HG03097 (cell line): Measurements from ENCODE around the gene CD101.

ENCODE experiments used
- ATAC-seq: cut with Tn5 transposase; IDR thresholded peaks from one replicate; pipeline ENCODE4 v1.9.1; 2021; ENCODE audit not compliant: unreplicated experiment, low FRiP score

Gene CD101

DNA sequence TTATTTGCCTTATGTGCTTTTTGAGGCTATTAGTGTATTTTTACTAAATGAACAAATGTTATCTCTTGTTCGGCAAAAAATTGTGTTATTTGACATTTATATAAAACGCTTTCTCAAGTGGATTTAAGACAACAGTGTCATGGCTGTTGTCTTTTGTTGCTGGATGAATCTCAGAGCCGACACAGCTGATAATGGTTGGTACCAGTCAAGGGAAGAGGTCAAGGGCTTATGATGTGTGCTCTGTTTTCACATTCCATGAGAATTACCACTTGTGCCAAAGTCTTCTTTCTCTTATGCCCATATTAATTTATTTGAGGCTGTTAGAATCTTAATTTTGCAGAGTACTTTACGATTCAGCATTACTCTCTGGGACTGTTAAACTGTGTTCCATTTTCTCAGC, 17.9 kb upstream of the CD101 start:
- no peak for ATAC-seq

DNA sequence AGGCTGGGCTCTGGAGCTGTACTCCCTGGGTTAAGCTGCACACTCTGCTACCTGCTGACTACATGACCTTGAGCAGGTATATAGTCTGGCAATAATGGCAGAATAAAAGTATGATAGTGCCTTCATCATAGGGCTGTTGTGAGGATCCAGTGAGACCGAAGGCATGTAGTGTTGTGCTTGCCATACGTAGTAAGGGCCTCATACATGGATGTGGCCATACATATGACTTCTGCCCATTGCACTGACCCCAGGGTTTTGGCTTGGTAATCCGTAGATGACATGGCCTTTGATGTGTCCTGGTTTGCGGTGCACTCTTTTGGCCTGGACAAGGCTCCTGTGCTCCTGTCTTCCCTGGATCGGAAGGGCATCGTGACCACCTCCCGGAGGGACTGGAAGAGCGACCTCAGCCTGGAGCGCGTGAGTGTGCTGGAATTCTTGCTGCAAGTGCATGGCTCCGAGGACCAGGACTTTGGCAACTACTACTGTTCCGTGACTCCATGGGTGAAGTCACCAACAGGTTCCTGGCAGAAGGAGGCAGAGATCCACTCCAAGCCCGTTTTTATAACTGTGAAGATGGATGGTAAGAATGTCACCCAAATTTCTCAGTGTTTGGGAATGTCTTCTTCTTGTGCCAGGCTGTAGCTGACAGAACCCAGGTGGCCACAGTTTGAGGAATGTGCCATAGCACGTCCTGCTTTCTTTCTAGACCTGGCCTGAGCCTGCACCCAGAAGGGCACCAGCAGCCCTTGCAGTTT, 17.0 kb upstream of the CD101 start:
- no peak for ATAC-seq

DNA sequence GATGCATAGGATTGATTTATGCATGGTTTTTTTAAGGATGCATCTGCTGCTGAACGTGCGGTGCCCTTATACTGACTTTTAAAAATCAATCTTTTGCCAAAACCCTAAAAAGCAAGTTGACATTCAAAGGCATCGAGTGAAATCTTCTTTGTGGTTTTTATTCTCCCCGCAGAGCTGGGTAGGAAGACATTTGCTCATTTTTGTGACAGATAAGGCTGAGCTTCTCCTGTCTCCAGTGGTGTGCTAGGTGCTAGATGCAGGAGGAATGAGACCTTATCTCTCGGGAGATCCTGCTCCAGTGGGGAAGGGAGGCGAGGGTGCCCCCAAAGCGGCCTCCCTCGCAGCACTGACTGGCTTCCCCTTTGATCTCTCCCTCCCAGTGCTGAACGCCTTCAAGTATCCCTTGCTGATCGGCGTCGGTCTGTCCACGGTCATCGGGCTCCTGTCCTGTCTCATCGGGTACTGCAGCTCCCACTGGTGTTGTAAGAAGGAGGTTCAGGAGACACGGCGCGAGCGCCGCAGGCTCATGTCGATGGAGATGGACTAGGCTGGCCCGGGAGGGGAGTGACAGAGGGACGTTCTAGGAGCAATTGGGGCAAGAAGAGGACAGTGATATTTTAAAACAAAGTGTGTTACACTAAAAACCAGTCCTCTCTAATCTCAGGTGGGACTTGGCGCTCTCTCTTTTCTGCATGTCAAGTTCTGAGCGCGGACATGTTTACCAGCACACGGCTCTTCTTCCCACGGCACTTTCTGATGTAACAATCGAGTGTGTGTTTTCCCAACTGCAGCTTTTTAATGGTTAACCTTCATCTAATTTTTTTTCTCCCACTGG, 14.9 kb upstream of the CD101 start:
- no peak for ATAC-seq

DNA sequence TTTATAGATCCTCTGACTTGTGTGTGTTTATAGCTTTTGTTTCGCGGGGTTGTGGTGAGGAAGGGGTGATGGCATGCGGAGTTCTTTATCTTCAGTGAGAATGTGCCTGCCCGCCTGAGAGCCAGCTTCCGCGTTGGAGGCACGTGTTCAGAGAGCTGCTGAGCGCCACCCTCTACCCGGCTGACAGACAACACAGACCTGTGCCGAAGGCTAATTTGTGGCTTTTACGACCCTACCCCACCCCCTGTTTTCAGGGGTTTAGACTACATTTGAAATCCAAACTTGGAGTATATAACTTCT, 14.4 kb upstream of the CD101 start:
- no peak for ATAC-seq

DNA sequence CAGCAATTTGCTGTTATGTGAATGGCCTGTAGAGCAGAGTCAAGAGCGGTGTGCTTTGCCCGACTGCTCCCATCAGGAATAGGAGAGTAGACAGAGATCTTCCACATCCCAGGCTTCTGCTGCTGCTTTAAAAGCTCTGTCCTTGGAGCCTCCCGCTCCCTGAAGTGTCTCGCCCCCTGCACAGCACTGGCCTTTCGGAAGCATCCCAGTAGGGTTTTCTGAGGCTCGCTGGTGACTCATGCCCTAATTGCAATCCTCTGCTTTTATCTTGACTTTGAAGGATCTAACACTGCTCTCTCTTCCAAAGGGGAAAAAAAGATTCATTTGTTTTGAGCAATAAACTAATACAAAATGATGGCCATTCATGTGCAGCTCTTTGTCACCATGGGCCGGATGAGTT, 13.3 kb upstream of the CD101 start:
- no peak for ATAC-seq

DNA sequence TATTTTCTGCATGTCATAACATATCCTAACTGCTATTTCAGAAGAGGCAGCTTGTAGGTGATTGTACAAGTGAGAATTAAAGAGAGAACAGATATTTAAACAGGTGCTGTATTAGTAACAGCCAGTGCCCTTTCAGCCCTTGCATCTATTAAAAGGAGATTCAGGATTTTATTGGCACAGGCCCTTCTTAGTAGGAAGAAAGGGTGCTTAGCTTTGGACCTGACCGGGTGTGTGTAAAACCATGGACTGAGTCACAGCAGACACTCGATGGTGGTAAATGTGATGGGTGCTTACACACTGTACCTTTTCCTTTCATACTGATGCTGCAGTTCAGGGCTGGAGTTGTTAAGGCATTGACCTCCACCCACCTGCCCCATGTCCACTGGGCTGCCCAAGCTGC, 12.7 kb upstream of the CD101 start:
- ATAC-seq = no peak

DNA sequence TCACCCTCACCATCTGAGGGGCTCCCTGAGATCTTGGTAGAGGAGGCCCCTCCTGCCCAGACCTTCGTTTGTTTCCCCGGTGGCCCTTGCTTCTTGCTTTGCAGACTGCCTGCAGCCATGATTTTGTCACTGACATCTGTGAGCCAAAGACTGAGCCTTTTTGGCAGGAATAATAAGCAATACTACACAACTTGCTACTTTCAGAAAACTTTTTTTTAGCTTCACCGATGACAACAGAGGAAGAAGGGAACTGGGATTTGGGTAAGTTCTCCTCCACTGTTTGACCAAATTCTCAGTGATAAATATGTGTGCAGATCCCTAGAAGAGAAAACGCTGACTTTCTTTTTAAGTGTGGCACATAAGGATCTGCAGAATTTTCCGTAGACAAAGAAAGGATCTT, 11.7 kb upstream of the CD101 start:
- no peak for ATAC-seq

DNA sequence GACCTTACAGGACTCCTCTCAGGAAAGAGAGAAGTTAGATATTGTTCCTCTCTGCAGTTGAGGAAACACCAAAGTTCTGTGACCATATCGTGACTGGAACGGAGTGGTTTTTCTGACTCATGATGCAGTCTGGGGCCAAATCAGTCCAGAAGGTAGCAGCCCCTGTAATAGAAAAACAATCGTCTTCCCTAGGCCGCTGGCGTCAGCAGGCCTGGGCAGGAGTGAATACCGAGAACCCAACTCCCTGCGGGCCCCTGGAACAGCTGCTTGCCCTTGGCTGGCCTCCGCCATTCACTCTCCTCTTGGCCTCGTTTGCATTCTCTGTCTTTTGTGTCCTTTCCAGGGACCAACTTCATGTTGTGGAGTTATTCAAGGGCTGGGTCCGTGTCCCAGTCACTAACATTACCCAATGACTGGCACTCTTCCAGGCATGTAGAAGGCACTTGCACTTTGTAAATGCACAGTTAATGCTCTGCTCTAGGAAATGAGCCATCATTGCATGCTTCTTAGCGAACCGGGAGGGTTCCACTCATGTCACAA, 10.9 kb upstream of the CD101 start:
- ATAC-seq = no peak

DNA sequence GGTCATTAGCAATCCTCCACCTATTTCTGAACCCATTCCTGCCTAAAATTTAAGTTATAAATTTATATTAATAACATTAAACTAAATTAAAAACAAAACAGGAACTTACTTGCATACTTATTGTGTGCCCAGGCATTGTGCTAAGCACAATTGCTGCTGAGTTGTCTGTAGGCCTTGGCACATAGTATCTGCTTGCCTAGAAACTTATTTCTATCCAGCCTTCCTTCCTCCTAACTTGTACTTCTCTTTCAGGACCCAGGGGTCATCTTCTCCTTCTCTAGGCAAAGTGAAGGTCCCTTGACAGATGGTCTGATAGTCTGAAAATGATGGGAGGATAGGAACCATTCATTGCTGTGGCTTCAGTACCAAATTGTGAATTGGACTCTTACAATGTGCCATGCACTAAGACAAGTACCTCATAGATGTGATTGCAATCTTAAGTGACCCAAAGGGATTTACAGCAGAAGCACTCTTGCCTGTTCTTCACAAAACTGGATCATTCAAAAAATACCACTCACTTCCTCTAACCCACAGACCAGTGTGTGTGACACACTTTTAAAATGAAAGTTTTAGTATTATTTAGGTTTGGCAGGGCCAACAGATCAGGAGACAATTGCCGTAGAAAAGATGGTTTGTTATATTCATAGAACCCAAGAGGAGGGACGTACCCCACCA, 10.3 kb upstream of the CD101 start:
- ATAC-seq = no peak

DNA sequence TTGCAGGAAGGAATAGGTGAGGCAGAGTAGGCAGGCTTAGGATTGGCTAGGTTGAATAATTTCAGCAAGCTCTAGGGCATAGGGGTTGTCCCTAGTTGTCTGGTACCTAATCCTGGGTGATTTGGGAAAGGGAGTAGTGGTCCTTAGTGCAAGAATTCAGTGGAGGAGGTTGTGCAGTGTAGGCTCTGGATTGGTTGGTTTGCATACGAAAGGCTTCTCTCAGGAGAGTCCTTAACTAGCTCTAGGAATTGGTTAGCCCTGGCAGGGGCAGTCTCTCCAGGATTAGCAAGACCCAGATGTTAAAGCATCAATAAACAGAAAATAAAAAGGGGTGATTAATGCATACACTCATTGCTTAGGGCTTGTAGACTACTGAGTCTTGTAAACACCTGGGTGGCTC, 9.6 kb upstream of the CD101 start:
- ATAC-seq = no peak

DNA sequence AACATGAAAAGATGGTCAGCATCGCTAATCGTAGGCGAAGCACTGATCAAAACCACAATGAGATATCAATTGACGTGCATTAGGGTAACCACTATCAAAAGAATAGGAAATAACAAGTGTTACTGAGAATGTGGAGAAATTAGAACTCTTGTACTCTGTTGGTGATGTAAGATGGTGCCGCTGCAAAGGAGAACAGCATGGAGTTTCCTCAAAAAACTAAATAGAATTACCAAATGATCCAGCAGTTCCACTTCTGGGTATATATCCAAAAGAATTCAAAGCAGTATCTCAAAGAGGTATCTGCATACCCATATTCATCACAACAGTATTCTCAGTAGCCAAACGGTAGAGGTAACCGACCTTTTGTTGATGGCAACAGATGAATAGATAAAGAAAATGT, 8.3 kb upstream of the CD101 start:
- ATAC-seq = no peak

DNA sequence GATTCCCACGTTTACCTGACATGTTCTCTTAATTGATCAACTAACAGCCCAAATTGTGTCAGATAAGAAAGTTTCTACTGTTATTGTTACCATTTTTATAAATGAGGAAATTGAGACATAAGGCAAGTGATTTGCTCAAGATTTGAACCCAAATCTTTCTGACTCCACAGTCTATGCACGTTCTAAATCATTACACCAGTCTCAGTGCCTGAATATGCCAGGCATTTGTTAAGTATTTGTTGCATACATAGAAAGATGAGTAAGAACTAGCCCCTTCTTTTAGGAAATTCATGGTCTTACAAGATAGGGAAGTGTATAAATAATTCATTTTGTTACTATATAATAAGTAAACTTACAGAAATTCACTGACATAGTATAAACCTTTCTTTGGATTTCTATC, 7.1 kb upstream of the CD101 start:
- ATAC-seq = no peak

DNA sequence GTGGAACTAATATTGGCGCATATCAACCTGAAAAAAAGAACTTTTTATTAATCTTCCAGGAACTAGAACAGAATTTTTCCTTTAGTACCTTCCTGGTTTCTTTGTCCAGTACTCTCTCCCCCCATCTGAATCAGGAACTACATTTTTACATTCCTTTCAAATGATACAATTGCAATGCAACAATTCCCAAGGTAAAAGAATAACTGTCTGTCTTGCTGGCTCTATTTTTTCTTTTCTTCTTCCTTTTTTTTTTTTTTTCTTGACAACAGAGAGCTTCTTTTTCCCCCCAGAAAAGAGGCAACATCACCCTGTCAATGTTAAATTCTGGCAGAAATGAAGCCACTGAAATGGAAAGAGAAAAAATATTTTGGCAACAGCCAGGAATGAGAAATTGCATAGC, 4.5 kb upstream of the CD101 start:
- no peak for ATAC-seq

DNA sequence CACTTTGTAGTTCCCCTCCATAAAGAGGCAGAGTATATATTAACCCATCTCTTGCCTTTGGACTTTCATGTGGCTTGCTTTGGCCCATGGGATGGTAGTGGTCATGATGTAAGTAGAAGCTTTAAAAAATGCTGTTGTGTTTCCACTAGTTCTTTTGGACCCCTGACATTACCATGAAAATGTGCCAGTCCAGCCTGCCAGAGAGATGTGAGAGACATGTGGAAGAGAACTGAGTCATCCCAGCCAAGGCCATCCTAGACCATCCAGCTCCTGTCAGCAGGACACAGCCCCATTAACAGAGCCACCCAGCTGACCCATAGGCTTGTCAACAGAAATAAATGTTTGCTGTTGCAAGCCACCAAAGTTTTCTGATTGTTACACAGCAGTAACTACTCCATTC, 3.9 kb upstream of the CD101 start:
- no peak for ATAC-seq

DNA sequence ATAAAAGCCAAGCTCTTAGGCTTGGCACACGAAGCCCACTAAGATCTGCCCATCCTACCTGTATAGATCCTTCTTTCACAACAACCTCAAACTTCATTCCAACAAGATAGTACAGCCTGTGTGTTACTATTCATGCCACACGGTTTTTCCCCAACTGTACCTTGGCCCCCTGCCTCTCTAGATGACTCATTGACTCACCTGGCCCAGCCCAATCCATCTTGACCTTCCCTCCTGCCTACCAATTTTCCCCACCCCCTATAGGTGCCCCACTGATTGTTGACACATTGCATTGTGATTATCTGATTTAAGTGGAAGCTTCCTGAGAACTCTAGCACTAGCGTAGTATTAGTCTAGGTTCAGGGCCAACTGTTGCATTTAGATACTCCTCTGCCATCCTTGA, 2.0 kb upstream of the CD101 start:
- no peak for ATAC-seq

DNA sequence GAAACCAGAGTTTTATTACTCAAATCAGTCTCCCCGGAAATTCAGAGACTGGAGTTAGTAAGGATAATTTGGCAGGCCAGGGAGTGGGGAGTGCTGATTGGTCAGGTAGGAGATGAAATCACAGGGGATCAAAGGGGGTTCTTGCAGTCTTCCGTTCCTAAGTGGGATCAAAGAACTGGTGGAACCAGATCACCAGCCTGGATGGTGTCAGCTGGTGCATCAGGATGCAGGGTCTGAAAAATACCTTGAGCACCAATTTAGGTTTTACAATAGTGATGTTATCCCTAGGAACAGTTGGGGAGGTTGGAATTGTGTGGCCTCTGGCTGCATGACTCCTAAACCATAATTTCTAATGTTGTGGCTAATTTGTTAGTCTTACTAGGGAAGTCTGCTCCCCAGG, 1.4 kb upstream of the CD101 start:
- no peak for ATAC-seq

DNA sequence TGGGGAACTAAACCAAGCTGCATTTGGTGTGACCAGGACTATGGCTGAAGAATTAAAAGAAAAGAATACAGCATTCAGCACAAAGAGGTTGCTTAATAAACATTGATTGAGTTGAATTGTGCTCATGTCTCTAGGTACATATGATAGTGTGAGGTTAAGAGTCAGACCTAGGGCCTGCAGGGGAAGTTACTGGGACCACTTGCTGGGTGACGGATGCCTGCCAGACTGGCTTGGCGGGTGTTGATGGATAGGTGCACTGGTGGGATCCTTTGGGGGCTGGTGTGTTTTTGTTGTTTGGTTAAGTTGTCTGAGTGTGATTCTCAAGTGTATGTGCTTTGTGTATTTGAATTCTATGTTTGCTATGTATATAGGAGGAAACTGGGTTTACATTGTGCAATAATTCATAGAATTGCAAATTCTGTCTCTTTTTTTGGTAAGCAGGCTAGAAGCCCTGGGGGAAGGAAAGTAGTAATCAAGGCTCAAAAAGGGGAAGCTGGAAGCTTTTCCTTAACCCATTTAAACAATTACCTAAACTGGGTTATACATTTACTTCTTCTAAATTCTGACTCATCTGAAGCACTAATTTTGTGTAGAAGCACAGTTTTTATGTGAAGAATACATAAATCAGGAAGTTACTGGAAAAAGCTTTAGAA, 1.8 kb downstream of the CD101 start:
- no peak for ATAC-seq

DNA sequence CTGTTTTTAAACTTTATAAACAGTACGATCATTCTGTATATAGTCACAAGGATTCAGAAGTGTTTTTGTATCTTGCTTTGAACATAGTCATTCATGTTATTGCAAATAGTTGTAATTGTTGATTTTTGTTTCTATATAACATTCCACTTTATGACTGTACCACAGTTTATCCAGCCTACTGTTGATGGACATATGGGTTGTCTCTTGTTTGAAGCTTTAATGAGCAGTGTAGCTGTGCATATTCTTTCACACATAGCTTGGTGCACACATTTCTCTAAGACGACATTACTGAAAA, 6.1 kb downstream of the CD101 start:
- no peak for ATAC-seq

DNA sequence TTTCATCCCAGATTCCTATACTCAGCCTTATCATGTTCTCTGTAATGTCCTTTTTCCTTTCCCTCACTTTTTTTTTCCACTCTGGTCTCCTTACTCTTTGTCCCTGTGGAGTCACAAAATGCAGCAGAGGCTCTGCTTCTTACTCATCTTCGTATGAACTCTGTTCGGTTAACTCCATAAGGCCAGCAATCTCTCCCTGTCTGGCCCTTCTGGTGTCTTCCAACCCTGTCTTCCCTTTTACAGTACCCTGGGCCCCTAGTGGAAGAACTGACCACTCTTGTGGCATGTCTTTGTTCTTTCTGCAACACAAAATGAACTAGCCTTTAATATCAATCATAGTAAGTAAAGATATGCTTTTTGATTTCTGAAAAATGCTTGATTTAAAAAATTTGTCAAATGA, 7.1 kb downstream of the CD101 start:
- no peak for ATAC-seq

DNA sequence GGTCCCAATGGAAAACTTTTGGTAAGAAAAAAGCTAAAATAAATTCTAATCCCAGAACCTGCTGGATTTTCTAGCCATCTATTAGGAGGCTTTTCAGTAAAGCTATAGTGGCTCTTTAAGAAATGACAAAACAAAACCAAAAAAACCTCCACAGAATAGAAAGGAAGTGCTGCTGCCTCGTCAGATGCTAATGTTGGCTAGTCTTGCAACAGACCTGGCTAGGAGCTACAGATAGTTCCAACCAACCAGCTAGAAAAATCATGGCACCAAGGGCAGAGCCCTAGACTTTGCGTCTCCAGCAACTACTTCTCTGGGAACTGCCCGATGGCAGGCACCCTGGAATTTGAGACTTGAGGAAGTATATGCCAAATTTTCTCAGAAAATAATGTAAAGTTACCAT, 7.6 kb downstream of the CD101 start:
- ATAC-seq = no peak

DNA sequence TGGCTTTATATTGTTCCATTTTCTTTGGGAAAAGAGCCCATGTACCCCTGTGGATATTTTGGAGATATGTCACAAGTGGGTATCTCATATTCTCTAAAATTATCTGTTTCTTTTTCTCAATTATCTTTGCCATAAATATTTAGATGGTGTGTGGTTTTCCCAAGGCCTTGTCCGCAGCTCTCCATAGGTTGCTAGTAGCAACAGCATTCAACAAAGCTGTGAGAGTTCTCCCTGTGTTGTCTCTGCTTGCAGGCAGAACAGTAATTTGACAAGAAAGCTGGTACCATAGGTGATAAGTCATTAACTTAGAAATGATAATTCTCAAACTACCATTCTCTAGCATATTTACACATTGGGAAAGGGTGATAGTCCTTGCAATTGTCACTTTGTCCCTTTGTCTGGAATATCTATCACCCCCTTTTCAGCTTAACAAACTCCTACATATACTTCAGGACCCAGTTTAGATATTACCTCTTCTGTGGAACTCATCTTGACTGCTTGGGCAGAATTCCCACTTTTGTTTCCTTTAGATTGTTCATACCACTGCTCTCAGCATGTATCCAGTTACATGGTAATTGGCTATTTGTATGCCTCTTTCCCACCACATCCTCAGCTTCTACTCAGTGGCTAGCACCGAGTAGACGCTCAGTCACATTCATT, 8.9 kb downstream of the CD101 start:
- no peak for ATAC-seq
